H1 (cell line): ENCODE measurements around the gene GRK3. TPM values are rescaled to one million over a fixed set of nuclear protein-coding genes. Genes with fewer than 3 reads are reported as not detected.

ENCODE experiments used
- EP300 ChIP-seq, 2 experiments: IDR thresholded peaks; 1 replicate in 1 of 2; 2 replicates in 1 of 2; pipeline ENCODE4 v1.6.1; 2011 to 2012; ENCODE audit warnings: low read depth in 2 of 2, low read length in 2 of 2, mild to moderate bottlenecking in 2 of 2, borderline replicate concordance in 1 of 2, inconsistent platforms in 1 of 2, moderate library complexity in 1 of 2
- SP2 ChIP-seq: IDR thresholded peaks from 2 replicates; pipeline ENCODE4 v1.6.1; 2012; ENCODE audit warnings: mild to moderate bottlenecking, low read length, inconsistent platforms
- polyA plus RNA-seq, 7 experiments: library from polyadenylated mRNA; depleted of rRNA in 3 of 7; stranded (reverse) in 5 of 7; unstranded in 2 of 7; fragments of >200 nt in 5 of 7; fragments of 200-250 nt in 2 of 7; gene quantifications; 1 replicate in 5 of 7; 2 replicates in 1 of 7; 4 replicates in 1 of 7; pipeline versions ENCODE4 v1.2.1 to v1.2.3, GENCODE V29; 2011 to 2013; ENCODE audit warnings: missing spikeins in 2 of 7, mixed read lengths in 2 of 7
- total RNA-seq: library from RNA; stranded (reverse); fragmentation: NEBNext Ultra II Directional; extraction: Animal tissue kit (Norgen Biotek cat#: 25700); gene quantifications from 2 replicates; pipeline ENCODE4 v1.2.1, GENCODE V29; 2021
- TF ChIP-seq, protein P1 (sequence below): IDR thresholded peaks from 2 replicates; pipeline ENCODE4 v1.6.1; 2012; ENCODE audit warnings: low read length, inconsistent platforms
- TF ChIP-seq, protein P2 (sequence below): IDR thresholded peaks from 2 replicates; pipeline ENCODE4 v1.6.1; 2011; ENCODE audit warnings: low read depth, mild to moderate bottlenecking, low read length; ENCODE audit not compliant: insufficient read depth

Gene GRK3
- total and polyA plus RNA-seq, 2 of the 8 experiments (the other 6 are each of a cell fraction or from before 2014, with no cell fraction given): 7.5 to 35.3 TPM

GRCh38 chr22:25697181-25697664 lies 132.7 kb downstream of the GRK3 start (continued):
- TF ChIP-seq, protein P1, sequence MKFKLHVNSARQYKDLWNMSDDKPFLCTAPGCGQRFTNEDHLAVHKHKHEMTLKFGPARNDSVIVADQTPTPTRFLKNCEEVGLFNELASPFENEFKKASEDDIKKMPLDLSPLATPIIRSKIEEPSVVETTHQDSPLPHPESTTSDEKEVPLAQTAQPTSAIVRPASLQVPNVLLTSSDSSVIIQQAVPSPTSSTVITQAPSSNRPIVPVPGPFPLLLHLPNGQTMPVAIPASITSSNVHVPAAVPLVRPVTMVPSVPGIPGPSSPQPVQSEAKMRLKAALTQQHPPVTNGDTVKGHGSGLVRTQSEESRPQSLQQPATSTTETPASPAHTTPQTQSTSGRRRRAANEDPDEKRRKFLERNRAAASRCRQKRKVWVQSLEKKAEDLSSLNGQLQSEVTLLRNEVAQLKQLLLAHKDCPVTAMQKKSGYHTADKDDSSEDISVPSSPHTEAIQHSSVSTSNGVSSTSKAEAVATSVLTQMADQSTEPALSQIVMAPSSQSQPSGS: no peak
- TF ChIP-seq EP300 (IDR thresholded peaks at IDR 0.05; ENCODE audit: borderline replicate concordance in 1 of 2, low read depth in 2 of 2, low read length in 2 of 2) (no peak), SP2 (no peak)
- TF ChIP-seq, protein P2, sequence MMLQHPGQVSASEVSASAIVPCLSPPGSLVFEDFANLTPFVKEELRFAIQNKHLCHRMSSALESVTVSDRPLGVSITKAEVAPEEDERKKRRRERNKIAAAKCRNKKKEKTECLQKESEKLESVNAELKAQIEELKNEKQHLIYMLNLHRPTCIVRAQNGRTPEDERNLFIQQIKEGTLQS: no peak
